ENCODE measurements around the gene CPNE8.

CPNE8 gene

DNA sequence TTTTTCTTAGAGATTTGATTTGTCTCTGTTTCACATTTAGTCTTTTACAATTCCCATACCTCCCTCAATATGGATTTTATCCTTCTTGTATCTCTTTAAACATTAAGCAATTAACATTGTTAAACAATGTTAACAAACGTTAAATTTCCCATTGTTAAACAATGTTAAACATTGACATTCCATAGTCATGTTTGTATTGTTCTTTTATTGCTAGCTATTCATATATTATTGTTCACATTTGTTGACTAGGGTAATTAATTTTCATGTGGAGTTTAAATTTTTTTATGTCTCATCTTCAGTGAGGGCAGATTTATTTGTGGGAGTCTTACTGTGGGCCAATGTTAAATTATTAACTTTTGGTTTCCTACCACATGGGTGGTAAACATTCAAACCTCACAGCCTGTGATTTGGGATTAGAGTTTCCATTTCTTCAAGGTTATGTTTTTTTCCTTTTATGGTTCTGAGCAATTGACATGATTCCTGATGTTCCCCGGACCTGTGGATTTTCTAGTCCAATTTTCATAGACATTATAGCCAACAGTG lies 294.5 kb downstream of the CPNE8 start:
- DNase-seq, result no peak

DNA sequence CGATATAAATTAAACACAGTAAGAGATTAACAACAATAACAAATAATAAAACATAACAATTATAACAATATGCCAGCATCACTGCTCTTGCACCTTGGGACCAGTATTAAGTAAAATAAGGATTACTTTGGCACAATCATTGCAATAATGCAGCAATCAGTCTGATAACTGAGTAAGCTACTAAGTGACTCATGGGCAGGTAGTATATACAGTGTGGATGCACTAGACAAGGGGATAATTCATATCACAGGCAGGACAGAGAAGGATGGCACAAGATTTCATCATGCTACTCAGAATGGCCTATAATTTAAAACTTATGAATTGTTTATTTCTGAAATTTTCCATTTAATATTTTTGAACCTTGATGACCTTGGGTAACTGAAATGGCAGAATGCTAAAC lies 298.1 kb downstream of the CPNE8 start:
- no peak for DNase-seq
